Ishikawa (cell line): Measurements from ENCODE around the gene SFMBT1.

Experiments used
- RAD21 ChIP-seq: IDR thresholded peaks from 2 replicates; pipeline ENCODE4 v1.6.1; 2012; ENCODE audit warnings: low read depth
- YY1 ChIP-seq: IDR thresholded peaks from 2 replicates; pipeline ENCODE4 v1.6.1; 2012; ENCODE audit warnings: low read depth
- TF ChIP-seq, protein P1 (sequence below): IDR thresholded peaks from 2 replicates; pipeline ENCODE4 v1.6.1; 2012

- TF ChIP-seq YY1 (no peak), RAD21 (no peak)
- TF ChIP-seq, protein P1, sequence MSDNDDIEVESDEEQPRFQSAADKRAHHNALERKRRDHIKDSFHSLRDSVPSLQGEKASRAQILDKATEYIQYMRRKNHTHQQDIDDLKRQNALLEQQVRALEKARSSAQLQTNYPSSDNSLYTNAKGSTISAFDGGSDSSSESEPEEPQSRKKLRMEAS, result no peak
Observed at GRCh38 chr3:53044711-53045517, 959 bp downstream of the SFMBT1 start.
